ENCODE results near the gene HEXIM1.

Gene HEXIM1

GRCh38 chr17:45148183-45149036, at the start of gene HEXIM1:
Gene HEXIM1 (plus strand): TSS chr17:45148475. CDS start chr17:45149191, 716 bp downstream.
- DNase-seq (ENCODE audit: low read depth, low spot score) = peak; percentile 99

- DNase-seq (ENCODE audit: low read depth, low spot score) = no peak
Measured at GRCh38 chr17:45098869-45099616, 49.2 kb upstream of the HEXIM1 start.

- DNase-seq (ENCODE audit: low read depth, low spot score) = no peak
Measured at GRCh38 chr17:45101546-45101882, 46.8 kb upstream of the HEXIM1 start.

GRCh38 chr17:45101883-45102811, 46.1 kb upstream of the HEXIM1 start:
- DNase-seq (ENCODE audit: low read depth, low spot score) = no peak

- no peak for DNase-seq (ENCODE audit: low read depth, low spot score)
Measured at GRCh38 chr17:45102856-45103255, 45.4 kb upstream of the HEXIM1 start.

GRCh38 chr17:45103269-45103795, 44.9 kb upstream of the HEXIM1 start:
- no peak for DNase-seq (ENCODE audit: low read depth, low spot score)

- DNase-seq (ENCODE audit: low read depth, low spot score) = no peak
Measured at GRCh38 chr17:45104029-45104428, 44.2 kb upstream of the HEXIM1 start.

- no peak for DNase-seq (ENCODE audit: low read depth, low spot score)
Measured at GRCh38 chr17:45104497-45104896, 43.8 kb upstream of the HEXIM1 start.

- DNase-seq (ENCODE audit: low read depth, low spot score) = no peak
Measured at GRCh38 chr17:45104907-45105624, 43.2 kb upstream of the HEXIM1 start.

- DNase-seq (ENCODE audit: low read depth, low spot score) = no peak
Measured at GRCh38 chr17:45106096-45106495, 42.2 kb upstream of the HEXIM1 start.

GRCh38 chr17:45106582-45106981, 41.7 kb upstream of the HEXIM1 start:
- no peak for DNase-seq (ENCODE audit: low read depth, low spot score)

- DNase-seq (ENCODE audit: low read depth, low spot score) = no peak
Measured at GRCh38 chr17:45107293-45108010, 40.8 kb upstream of the HEXIM1 start.

- DNase-seq (ENCODE audit: low read depth, low spot score) = no peak
Measured at GRCh38 chr17:45108051-45108450, 40.2 kb upstream of the HEXIM1 start.

GRCh38 chr17:45108595-45109521, 39.4 kb upstream of the HEXIM1 start:
- DNase-seq (ENCODE audit: low read depth, low spot score) = no peak

GRCh38 chr17:45110676-45111611, 37.3 kb upstream of the HEXIM1 start:
- DNase-seq (ENCODE audit: low read depth, low spot score) = no peak

GRCh38 chr17:45111850-45112249, 36.4 kb upstream of the HEXIM1 start:
- no peak for DNase-seq (ENCODE audit: low read depth, low spot score)

GRCh38 chr17:45112559-45113423, 35.5 kb upstream of the HEXIM1 start:
- DNase-seq (ENCODE audit: low read depth, low spot score) = no peak

Measured in brain pericyte (primary cell).